ENCODE results near the gene SDC3. TPM values are rescaled to one million over a fixed set of nuclear protein-coding genes. Genes with fewer than 3 reads are reported as not detected.

The SDC3 gene
- total RNA-seq, 1 donor from 2014 or later, result 113 TPM

DNA sequence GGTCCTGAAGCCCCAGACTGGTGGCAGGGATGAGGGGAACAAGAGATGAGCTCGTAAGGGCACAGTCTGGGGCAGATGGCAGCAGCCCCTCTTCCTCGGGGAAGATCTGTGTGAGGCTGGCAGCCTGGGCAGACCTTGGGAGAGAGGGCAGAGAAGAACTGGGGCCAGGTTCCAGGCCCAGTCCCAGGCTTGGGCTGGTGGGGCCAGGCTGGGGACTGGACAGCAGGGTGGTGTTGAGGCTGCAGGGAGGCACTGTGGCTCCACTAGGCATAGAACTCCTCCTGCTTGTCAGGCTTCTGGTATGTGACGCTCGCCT, 35.7 kb downstream of the SDC3 start:
- no peak overlapping the region for H3K4me3 Mint-ChIP-seq (ENCODE audit: unreplicated experiment)
- peaks cover 13% of the 10 kb centered on the region for H3K36me3 ChIP-seq (ENCODE audit: insufficient read depth, low read length)
- DNase-seq (ENCODE audit: low read depth) (no peak), FAIRE-seq (no peak)
- peaks cover 12% of the 10 kb centered on the region for H3K4me1 Mint-ChIP-seq (ENCODE audit: low read depth, unreplicated experiment)
- H3K36me3 Mint-ChIP-seq (ENCODE audit: low read depth, unreplicated experiment), result peaks cover 33% of the 10 kb centered on the region
- H3K27ac ChIP-seq (ENCODE audit: low read depth, low read length), result no peak overlapping the region
- no peak overlapping the region for H3K27ac Mint-ChIP-seq (ENCODE audit: unreplicated experiment)
- peaks cover 16% of the 10 kb centered on the region for H4K20me1 ChIP-seq (ENCODE audit: insufficient read depth, low read length)
- H3K27me3 Mint-ChIP-seq (ENCODE audit: low read depth, unreplicated experiment), result no peaks in the 10 kb centered on the region
- no peaks in the 10 kb centered on the region for H3K27me3 ChIP-seq (ENCODE audit: insufficient read depth, low read length)
- TF ChIP-seq, protein P1, sequence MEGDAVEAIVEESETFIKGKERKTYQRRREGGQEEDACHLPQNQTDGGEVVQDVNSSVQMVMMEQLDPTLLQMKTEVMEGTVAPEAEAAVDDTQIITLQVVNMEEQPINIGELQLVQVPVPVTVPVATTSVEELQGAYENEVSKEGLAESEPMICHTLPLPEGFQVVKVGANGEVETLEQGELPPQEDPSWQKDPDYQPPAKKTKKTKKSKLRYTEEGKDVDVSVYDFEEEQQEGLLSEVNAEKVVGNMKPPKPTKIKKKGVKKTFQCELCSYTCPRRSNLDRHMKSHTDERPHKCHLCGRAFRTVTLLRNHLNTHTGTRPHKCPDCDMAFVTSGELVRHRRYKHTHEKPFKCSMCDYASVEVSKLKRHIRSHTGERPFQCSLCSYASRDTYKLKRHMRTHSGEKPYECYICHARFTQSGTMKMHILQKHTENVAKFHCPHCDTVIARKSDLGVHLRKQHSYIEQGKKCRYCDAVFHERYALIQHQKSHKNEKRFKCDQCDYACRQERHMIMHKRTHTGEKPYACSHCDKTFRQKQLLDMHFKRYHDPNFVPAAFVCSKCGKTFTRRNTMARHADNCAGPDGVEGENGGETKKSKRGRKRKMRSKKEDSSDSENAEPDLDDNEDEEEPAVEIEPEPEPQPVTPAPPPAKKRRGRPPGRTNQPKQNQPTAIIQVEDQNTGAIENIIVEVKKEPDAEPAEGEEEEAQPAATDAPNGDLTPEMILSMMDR (IDR thresholded peaks at IDR 0.05; ENCODE audit: insufficient read depth, low read depth, low read length), result no peak
- TF ChIP-seq EZH2 (IDR thresholded peaks at IDR 0.05; ENCODE audit: insufficient read depth, low read length), result no peak
- no peak overlapping the region for H3K4me3 ChIP-seq (ENCODE audit: insufficient read depth, low read depth, low read length)
- no peak overlapping the region for H2AFZ ChIP-seq (ENCODE audit: low read depth, low read length)
- peaks cover 2% of the 10 kb centered on the region for H3K9me3 Mint-ChIP-seq (ENCODE audit: unreplicated experiment)
- peaks cover 21% of the 10 kb centered on the region for H3K9me3 ChIP-seq (ENCODE audit: insufficient read depth, low read depth, low read length)
- H3K4me1 ChIP-seq (ENCODE audit: insufficient read depth, low read length), result no peaks in the 10 kb centered on the region
- no peaks in the 10 kb centered on the region for H3K79me2 ChIP-seq (ENCODE audit: insufficient read depth, low read length)
- H3K4me2 ChIP-seq (ENCODE audit: low read length), result no peak overlapping the region
- H3K9ac ChIP-seq (ENCODE audit: low read length), result no peak overlapping the region

DNA sequence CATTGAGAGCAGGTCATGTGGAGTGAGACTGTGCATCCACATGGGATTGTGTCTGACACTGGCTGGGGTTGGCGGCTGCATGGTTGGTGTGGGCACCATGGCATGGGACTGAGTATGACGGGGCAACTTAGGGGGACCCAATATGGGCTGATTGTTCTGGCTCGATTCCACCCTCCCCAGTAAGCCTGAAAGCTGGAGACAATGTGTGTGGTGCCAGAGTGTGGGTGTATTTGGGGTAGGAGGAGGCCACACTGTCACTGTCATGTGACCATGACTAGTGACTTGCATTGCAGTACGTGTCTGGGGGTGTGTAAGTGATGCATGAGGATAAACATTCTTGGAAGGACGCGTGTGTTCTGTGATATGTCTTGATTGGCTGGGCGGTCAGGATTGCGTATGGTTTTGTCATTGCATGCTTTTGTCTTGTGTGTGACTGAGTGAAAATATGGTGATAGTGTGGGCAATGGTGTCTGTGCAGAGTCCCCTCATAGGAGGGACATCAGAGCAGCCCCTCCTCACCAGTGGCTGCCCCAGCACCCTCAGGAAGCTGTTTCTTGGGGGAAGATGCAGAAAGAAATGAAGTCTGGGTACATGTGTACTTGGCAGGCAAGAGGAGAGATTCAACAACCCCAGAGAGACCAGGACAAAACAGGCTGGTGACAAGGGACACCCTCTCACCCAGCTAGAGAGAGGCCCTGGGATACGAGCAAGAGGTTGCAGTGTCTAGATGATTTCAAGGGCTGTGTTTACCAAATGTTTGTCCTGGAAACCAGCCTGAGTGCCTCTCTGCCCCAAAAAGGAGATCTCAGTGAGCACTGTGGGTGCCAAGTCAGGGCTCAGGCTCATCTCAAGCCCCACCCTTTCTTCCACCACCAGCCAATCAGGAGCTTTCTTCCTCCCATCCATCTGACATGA, 36.3 kb downstream of the SDC3 start:
- no peak overlapping the region for H2AFZ ChIP-seq (ENCODE audit: low read depth, low read length)

More for the DNA sequence above, 36.3 kb downstream of the SDC3 start:
- DNase-seq (ENCODE audit: low read depth) (no peak), FAIRE-seq (no peak)
- Histone ChIP-seq H3K27me3 (ENCODE audit: insufficient read depth, low read length) (no peaks in the 10 kb centered on the region), H3K27ac (ENCODE audit: low read depth, low read length) (no peak overlapping the region), H3K79me2 (ENCODE audit: insufficient read depth, low read length) (no peaks in the 10 kb centered on the region), H4K20me1 (ENCODE audit: insufficient read depth, low read length) (peaks cover 10% of the 10 kb centered on the region), H3K4me2 (ENCODE audit: low read length) (no peak overlapping the region), H3K4me1 (ENCODE audit: insufficient read depth, low read length) (no peaks in the 10 kb centered on the region), H3K36me3 (ENCODE audit: insufficient read depth, low read length) (peaks cover 13% of the 10 kb centered on the region), H3K9me3 (ENCODE audit: insufficient read depth, low read depth, low read length) (peaks cover 21% of the 10 kb centered on the region), H3K9ac (ENCODE audit: low read length) (no peak overlapping the region), H3K4me3 (ENCODE audit: insufficient read depth, low read depth, low read length) (no peak overlapping the region)
- Mint-ChIP-seq H3K36me3 (ENCODE audit: low read depth, unreplicated experiment) (peaks cover 33% of the 10 kb centered on the region), H3K4me1 (ENCODE audit: low read depth, unreplicated experiment) (peaks cover 6% of the 10 kb centered on the region), H3K9me3 (ENCODE audit: unreplicated experiment) (peaks cover 2% of the 10 kb centered on the region), H3K4me3 (ENCODE audit: unreplicated experiment) (peak overlapping the region; percentile 13), H3K27me3 (ENCODE audit: low read depth, unreplicated experiment) (peaks cover under 1% of the 10 kb centered on the region), H3K27ac (ENCODE audit: unreplicated experiment) (no peak overlapping the region)
- TF ChIP-seq, protein P1 (IDR thresholded peaks at IDR 0.05; ENCODE audit: insufficient read depth, low read depth, low read length), result no peak
- no peak for TF ChIP-seq EZH2 (IDR thresholded peaks at IDR 0.05; ENCODE audit: insufficient read depth, low read length)

All from astrocyte (in vitro differentiated cells and primary cell).